GM12878 (cell line): Measurements from ENCODE around the gene C22orf15. TPM values are rescaled to one million over a fixed set of nuclear protein-coding genes. Genes with fewer than 3 reads are reported as not detected.

ENCODE experiments used
- ATAC-seq: fragments of 200-7000 bp; cut with Tn5 transposase; 3 replicates; pipeline ENCODE4 v1.9.1; 2020; ENCODE audit warnings: mild to moderate bottlenecking, moderate library complexity
- BruUV-seq: library from RNA; stranded (reverse); fragments of 400-500 nt; replicated peaks from 2 replicates; lab custom pipeline; 2021; lab: Mats Ljungman, UMichigan
- CTCF ChIA-PET: fragments of 300-600 bp; sonication (Branson Sonifier 250); formaldehyde crosslinking; extraction: SDS; loops from one replicate; lab custom pipeline; 2021; ENCODE audit warnings: inconsistent platforms; lab: Yijun Ruan, JAX
- POLR2A ChIA-PET: fragments of 350-600 bp; formaldehyde crosslinking; extraction: SDS; loops from one replicate; lab custom pipeline; 2021; ENCODE audit warnings: inconsistent platforms; lab: Charles Lee
- RAD21 ChIA-PET: fragments of 300-600 bp; sonication (Branson Sonifier 250); formaldehyde crosslinking; loops from one replicate; lab custom pipeline; 2023; ENCODE audit warnings: antibody characterized with exemption; ENCODE audit not compliant: unreplicated experiment; lab: Charles Lee
- SMC1A ChIA-PET: fragments of 300-600 bp; sonication (Branson Sonifier 250); formaldehyde crosslinking; loops from one replicate; lab custom pipeline; 2023; ENCODE audit not compliant: unreplicated experiment, uncharacterized antibody; lab: Charles Lee
- DNase-seq: peaks from one replicate; pipeline ENCODE4 v3.0.0-alpha.2; 2011; ENCODE audit warnings: low read depth, low spot score
- FAIRE-seq: peaks from 3 replicates; lab custom pipeline; 2011; peaks lifted over from hg19 to GRCh38; lab: Jason Lieb, UNC
- H2AFZ ChIP-seq: 2 replicates; pipeline ENCODE4 v1.6.0; 2011; ENCODE audit warnings: low read depth, low read length, control low read depth; ENCODE audit not compliant: control insufficient read depth
- H3K27ac ChIP-seq: 2 replicates; pipeline ENCODE4 v1.5.1; 2011; ENCODE audit warnings: control low read depth; ENCODE audit not compliant: control insufficient read depth, insufficient read depth
- H3K27me3 ChIP-seq, 2 experiments: replicated peaks in 1 of 2; 2 replicates each; pipeline versions ENCODE4 v1.6.0 to v1.6.1; 2011; ENCODE audit warnings: low read length in 1 of 2; ENCODE audit not compliant: control insufficient read depth in 2 of 2, insufficient read depth in 2 of 2
- H3K36me3 ChIP-seq, 2 experiments: 2 replicates each; pipeline ENCODE4 v1.5.1; 2011; ENCODE audit warnings: low read length in 1 of 2; ENCODE audit not compliant: control insufficient read depth in 2 of 2, insufficient read depth in 2 of 2
- H3K4me1 ChIP-seq: 2 replicates; pipeline ENCODE4 v1.6.1; 2011; ENCODE audit warnings: mild to moderate bottlenecking, low read length, moderate library complexity, mixed read lengths; ENCODE audit not compliant: control insufficient read depth, insufficient read depth
- H3K4me2 ChIP-seq: 2 replicates; pipeline ENCODE4 v1.6.0; 2011; ENCODE audit warnings: control low read depth; ENCODE audit not compliant: control insufficient read depth, insufficient read depth
- H3K4me3 ChIP-seq: fragments of 200-600 bp; sonication (generic); 2 replicates; pipeline ENCODE4 v1.5.1; 2016
- H3K79me2 ChIP-seq: 2 replicates; pipeline ENCODE4 v1.6.0; 2011; ENCODE audit warnings: low read length; ENCODE audit not compliant: control insufficient read depth, insufficient read depth
- H3K9ac ChIP-seq: 2 replicates; pipeline ENCODE4 v1.8.0; 2011; ENCODE audit warnings: low read length, control low read depth, mixed read lengths; ENCODE audit not compliant: control insufficient read depth, insufficient read depth
- H3K9me3 ChIP-seq: replicated peaks from 3 replicates; pipeline ENCODE4 v1.5.1; 2011; ENCODE audit warnings: mild to moderate bottlenecking, low read length; ENCODE audit not compliant: control insufficient read depth, insufficient read depth
- H4K20me1 ChIP-seq: 2 replicates; pipeline ENCODE4 v1.6.0; 2011; ENCODE audit not compliant: control insufficient read depth, insufficient read depth
- ATF7 ChIP-seq: fragments of 450-650 bp; IDR thresholded peaks from 2 replicates; pipeline ENCODE4 v1.6.1; 2016; ENCODE audit warnings: low read depth, mild to moderate bottlenecking
- CBX3 ChIP-seq: fragments of 200-600 bp; sonication (generic); IDR thresholded peaks from 2 replicates; pipeline ENCODE4 v1.6.1; 2016; ENCODE audit warnings: low read depth, borderline replicate concordance
- CREM ChIP-seq: IDR thresholded peaks from 2 replicates; pipeline ENCODE4 v1.6.1; 2014; ENCODE audit warnings: antibody characterized with exemption, low read depth
- FOXK2 ChIP-seq: fragments of 450-650 bp; IDR thresholded peaks from 2 replicates; pipeline ENCODE4 v1.6.1; 2017; ENCODE audit warnings: mild to moderate bottlenecking, moderate library complexity
- JUNB ChIP-seq: IDR thresholded peaks from 2 replicates; pipeline ENCODE4 v1.6.1; 2016; ENCODE audit warnings: antibody characterized with exemption, mild to moderate bottlenecking
- MEF2A ChIP-seq: IDR thresholded peaks from 2 replicates; pipeline ENCODE4 v1.6.1; 2011; ENCODE audit warnings: low read depth, mild to moderate bottlenecking, low read length, moderate library complexity; ENCODE audit not compliant: insufficient read depth
- MTA2 ChIP-seq: fragments of 450-650 bp; IDR thresholded peaks from 2 replicates; pipeline ENCODE4 v1.6.1; 2016; ENCODE audit warnings: low read depth, mild to moderate bottlenecking, moderate library complexity
- NFXL1 ChIP-seq: fragments of 450-650 bp; IDR thresholded peaks from 2 replicates; pipeline ENCODE4 v1.6.1; 2017; ENCODE audit warnings: antibody characterized with exemption, mild to moderate bottlenecking, borderline replicate concordance
- NFYA ChIP-seq: IDR thresholded peaks from 2 replicates; pipeline ENCODE4 v1.6.1; 2011; ENCODE audit warnings: low read depth, mild to moderate bottlenecking, low read length, improper control_type of control experiment, borderline replicate concordance
- NR2C1 ChIP-seq: fragments of 450-650 bp; IDR thresholded peaks from 2 replicates; pipeline ENCODE4 v1.6.1; 2017; ENCODE audit warnings: antibody characterized with exemption, mild to moderate bottlenecking, moderate library complexity
- NR2C2 ChIP-seq: IDR thresholded peaks from 2 replicates; pipeline ENCODE4 v1.6.1; 2011; ENCODE audit warnings: borderline replicate concordance, low read depth; ENCODE audit not compliant: control insufficient read depth, insufficient read length
- NR2F1 ChIP-seq: fragments of 450-650 bp; conservative IDR thresholded peaks from 2 replicates; pipeline ENCODE4 v1.6.1; 2017; ENCODE audit warnings: mild to moderate bottlenecking
- RELA ChIP-seq: fragments of 450-650 bp; IDR thresholded peaks from 2 replicates; pipeline ENCODE4 v1.8.0; 2014; ENCODE audit warnings: borderline replicate concordance; ENCODE audit not compliant: partially characterized antibody
- STAT1 ChIP-seq: fragments of 450-650 bp; conservative IDR thresholded peaks from 2 replicates; pipeline ENCODE4 v1.6.1; 2014; ENCODE audit warnings: antibody characterized with exemption, mild to moderate bottlenecking
- SUPT20H ChIP-seq: IDR thresholded peaks from 2 replicates; pipeline ENCODE4 v1.6.1; 2011; ENCODE audit warnings: low read depth, mild to moderate bottlenecking, low read length, moderate library complexity, borderline replicate concordance; ENCODE audit not compliant: control insufficient read depth
- TBL1XR1 ChIP-seq: IDR thresholded peaks from 2 replicates; pipeline ENCODE4 v1.6.1; 2012; ENCODE audit warnings: low read depth, low read length, improper control_type of control experiment
- WGBS: methylation state at CpG from one replicate; pipeline ENCODE4 v1.1.6; 2016; ENCODE audit warnings: low lambda C conversion rate; ENCODE audit not compliant: insufficient replicate concordance, insufficient coverage; ENCODE audit errors: missing lambda C conversion rate; 5-methylcytosine and 5-hydroxymethylcytosine counted together
- in situ Hi-C: fragments of 300-500 bp; cut with MboI; formaldehyde crosslinking; loops from 9 replicates; pipeline ENCODE4 v1.14.3; 2018; ENCODE audit warnings: mixed read lengths
- intact Hi-C: fragments of 100-400 bp; cut with micrococcal nuclease; formaldehyde crosslinking; loops from one replicate; pipeline ENCODE4 v1.14.2; 2022; ENCODE audit not compliant: unreplicated experiment
- polyA plus RNA-seq, 11 experiments: library from polyadenylated mRNA; depleted of rRNA in 4 of 11; unstranded in 6 of 11; stranded (reverse) in 5 of 11; fragments of >200 nt; fragmentation: Nextera tagmentation in 4 of 11; fragmentation: Illumina TruSeq in 1 of 11; extraction: Ambion mirVana in 4 of 11; extraction: Trizol in 1 of 11; gene quantifications; 1 replicate in 1 of 11; 2 replicates in 10 of 11; pipeline versions ENCODE4 v1.2.1 to v1.2.3, GENCODE V29; 2011 to 2016; ENCODE audit warnings: inconsistent platforms in 2 of 11, missing spikeins in 2 of 11, low read depth in 1 of 11
- total RNA-seq, 4 experiments: library from RNA; depleted of rRNA in 3 of 4; stranded (reverse); fragments of >200 nt in 3 of 4; fragmentation: Illumina TruSeq in 1 of 4; extraction: Trizol in 1 of 4; gene quantifications; 2 replicates each; pipeline versions ENCODE4 v1.2.1 to v1.2.3, GENCODE V29; 2013 to 2021
- TF ChIP-seq, protein P1 (sequence below): IDR thresholded peaks from 2 replicates; pipeline ENCODE4 v1.6.1; 2012; ENCODE audit warnings: low read depth, low read length, improper control_type of control experiment
- TF ChIP-seq, protein P2 (sequence below): fragments of 450-650 bp; IDR thresholded peaks from 2 replicates; pipeline ENCODE4 v1.6.1; 2016; ENCODE audit warnings: mild to moderate bottlenecking
- TF ChIP-seq, protein P3 (sequence below): IDR thresholded peaks from 2 replicates; pipeline ENCODE4 v1.6.1; 2011; ENCODE audit warnings: borderline replicate concordance, low read depth, mild to moderate bottlenecking, moderate library complexity, low read length; ENCODE audit not compliant: insufficient read depth, poor library complexity, severe bottlenecking
- TF ChIP-seq, protein P4 (sequence below): fragments of 450-650 bp; IDR thresholded peaks from 2 replicates; pipeline ENCODE4 v1.6.1; 2017; ENCODE audit warnings: mild to moderate bottlenecking

Gene C22orf15
- total and polyA plus RNA-seq, 10 of the 15 experiments (the other 5 are each of a cell fraction or from before 2014, with no cell fraction given) = 0.05 to 0.47 (median 0.13) TPM; not detected in 3

DNA sequence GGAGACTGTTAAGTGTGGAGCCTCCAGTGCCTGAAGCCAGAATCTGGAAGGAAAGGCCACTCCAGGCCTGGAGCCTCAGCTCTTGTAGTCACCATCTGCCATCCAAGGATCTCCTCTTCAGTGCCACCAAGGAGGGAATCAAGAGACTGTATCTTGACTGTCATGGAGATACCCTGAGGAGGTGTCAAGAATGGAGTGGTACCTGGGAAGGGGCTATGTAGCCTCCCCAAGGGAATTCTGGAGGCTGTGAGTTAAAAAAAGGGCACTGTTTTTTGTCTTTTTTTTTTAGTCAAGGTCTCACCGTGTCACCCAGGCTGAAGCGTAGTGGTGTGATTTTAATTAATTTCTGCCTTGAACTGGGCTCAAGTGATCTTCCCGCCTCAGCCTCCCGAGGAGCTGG lies 3.2 kb upstream of the C22orf15 start:
- Histone ChIP-seq H3K27me3 (no peaks in the 10 kb centered on the region), H3K27ac (no peak overlapping the region), H4K20me1 (no peaks in the 10 kb centered on the region; the same call in 1 of the 2 replicates), H3K9ac (no peak overlapping the region), H3K9me3 (no peaks in the 10 kb centered on the region), H3K4me2 (no peak overlapping the region), H3K4me3 (no peak overlapping the region), H3K4me1 (peaks cover 18% of the 10 kb centered on the region), H3K36me3 (no peaks in the 10 kb centered on the region; a peak in 1 of 4 replicates), H3K79me2 (0 out of 2 replicates have a peak, but pooled peaks cover 2% of the 10 kb centered on the region), H2AFZ (no peak overlapping the region)
- ChIA-PET SMC1A (no interaction called here), CTCF (no interaction called here), POLR2A (interaction anchor here (0.7 kb wide), 2 partner anchors 168 to 1901 kb away, joined by 3 read pairs; no protein-coding TSS in a partner anchor), RAD21 (no interaction called here)
- ATAC-seq = no peak
- BruUV-seq = no TSS peak
- in situ Hi-C loops (no loop called here), intact Hi-C loops (no loop called here)
- no peak for TF ChIP-seq NFXL1
- TF ChIP-seq CBX3 = no peak
- no peak for TF ChIP-seq SUPT20H
- no peak for TF ChIP-seq JUNB
- TF ChIP-seq STAT1 = no peak
- no peak for TF ChIP-seq NFYA
- TF ChIP-seq, protein P1, sequence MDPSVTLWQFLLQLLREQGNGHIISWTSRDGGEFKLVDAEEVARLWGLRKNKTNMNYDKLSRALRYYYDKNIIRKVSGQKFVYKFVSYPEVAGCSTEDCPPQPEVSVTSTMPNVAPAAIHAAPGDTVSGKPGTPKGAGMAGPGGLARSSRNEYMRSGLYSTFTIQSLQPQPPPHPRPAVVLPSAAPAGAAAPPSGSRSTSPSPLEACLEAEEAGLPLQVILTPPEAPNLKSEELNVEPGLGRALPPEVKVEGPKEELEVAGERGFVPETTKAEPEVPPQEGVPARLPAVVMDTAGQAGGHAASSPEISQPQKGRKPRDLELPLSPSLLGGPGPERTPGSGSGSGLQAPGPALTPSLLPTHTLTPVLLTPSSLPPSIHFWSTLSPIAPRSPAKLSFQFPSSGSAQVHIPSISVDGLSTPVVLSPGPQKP = no peak
- TF ChIP-seq RELA = no peak
- TF ChIP-seq, protein P2, sequence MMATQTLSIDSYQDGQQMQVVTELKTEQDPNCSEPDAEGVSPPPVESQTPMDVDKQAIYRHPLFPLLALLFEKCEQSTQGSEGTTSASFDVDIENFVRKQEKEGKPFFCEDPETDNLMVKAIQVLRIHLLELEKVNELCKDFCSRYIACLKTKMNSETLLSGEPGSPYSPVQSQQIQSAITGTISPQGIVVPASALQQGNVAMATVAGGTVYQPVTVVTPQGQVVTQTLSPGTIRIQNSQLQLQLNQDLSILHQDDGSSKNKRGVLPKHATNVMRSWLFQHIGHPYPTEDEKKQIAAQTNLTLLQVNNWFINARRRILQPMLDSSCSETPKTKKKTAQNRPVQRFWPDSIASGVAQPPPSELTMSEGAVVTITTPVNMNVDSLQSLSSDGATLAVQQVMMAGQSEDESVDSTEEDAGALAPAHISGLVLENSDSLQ = no peak
- no peak for TF ChIP-seq MTA2
- no peak for TF ChIP-seq CREM
- no peak for TF ChIP-seq FOXK2
- TF ChIP-seq TBL1XR1 = no peak
- TF ChIP-seq NR2C1 = no peak
- TF ChIP-seq NR2F1 = no peak
- TF ChIP-seq, protein P3, sequence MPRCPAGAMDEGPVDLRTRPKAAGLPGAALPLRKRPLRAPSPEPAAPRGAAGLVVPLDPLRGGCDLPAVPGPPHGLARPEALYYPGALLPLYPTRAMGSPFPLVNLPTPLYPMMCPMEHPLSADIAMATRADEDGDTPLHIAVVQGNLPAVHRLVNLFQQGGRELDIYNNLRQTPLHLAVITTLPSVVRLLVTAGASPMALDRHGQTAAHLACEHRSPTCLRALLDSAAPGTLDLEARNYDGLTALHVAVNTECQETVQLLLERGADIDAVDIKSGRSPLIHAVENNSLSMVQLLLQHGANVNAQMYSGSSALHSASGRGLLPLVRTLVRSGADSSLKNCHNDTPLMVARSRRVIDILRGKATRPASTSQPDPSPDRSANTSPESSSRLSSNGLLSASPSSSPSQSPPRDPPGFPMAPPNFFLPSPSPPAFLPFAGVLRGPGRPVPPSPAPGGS = no peak
- TF ChIP-seq, protein P4, sequence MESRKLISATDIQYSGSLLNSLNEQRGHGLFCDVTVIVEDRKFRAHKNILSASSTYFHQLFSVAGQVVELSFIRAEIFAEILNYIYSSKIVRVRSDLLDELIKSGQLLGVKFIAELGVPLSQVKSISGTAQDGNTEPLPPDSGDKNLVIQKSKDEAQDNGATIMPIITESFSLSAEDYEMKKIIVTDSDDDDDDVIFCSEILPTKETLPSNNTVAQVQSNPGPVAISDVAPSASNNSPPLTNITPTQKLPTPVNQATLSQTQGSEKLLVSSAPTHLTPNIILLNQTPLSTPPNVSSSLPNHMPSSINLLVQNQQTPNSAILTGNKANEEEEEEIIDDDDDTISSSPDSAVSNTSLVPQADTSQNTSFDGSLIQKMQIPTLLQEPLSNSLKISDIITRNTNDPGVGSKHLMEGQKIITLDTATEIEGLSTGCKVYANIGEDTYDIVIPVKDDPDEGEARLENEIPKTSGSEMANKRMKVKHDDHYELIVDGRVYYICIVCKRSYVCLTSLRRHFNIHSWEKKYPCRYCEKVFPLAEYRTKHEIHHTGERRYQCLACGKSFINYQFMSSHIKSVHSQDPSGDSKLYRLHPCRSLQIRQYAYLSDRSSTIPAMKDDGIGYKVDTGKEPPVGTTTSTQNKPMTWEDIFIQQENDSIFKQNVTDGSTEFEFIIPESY = no peak
- no peak for TF ChIP-seq ATF7
- no peak for TF ChIP-seq MEF2A
- no peak for TF ChIP-seq NR2C2
- no peak for DNase-seq
- FAIRE-seq = no peak
- 83% methylated on average over 4 of the region's 4 CpGs for WGBS
